SKM-1 (cell line): ENCODE measurements around the gene FANCI.
A peak's percentile ranks its signal among the peaks of the same experiment; 100 is the strongest.

Experiments
- DNase-seq: peaks from one replicate; lab custom pipeline; 2025; ENCODE audit not compliant: unreplicated experiment; lab: John Stamatoyannopoulos, UW

FANCI gene

DNA sequence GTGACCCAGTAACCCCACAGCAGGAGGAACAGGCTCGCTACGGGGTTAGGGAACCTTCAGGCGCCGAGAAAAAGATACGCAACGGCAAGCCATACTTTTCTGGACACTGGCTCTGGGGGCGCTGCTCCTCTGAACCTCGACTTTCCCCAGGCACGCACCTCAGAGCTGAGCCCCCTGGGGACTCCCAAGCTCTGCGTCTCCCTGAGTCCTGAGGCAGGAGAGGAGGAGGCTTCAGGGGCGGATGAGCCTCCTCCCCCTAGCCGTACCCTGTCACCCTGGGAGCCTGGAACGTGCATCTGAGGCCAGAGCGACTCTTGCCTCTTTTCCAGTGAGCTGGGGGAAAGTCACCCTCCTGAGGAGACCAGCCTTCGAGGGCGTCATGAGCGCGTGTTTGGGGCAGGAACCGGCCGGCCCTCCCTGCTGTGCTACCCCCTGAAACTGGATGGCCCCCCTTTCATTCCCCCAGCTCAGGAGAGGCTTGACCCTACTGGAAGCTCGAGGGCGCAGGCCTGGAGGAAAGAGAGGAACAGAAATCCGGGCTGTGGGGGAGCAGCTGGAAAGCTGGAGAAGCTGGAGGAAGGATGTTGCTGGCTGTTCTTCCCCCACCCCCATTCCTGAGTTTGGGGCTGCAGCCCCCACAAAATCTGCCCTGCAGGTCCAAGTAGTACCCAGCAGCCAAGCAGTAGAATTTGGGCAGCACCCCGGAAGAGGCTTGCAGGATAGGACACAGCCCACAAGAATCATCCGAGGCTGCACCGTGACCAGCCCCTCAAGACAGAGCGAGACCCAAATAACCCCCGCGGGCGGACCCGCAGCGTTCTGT is 115.9 kb downstream of the FANCI start:
- DNase-seq = no peak

DNA sequence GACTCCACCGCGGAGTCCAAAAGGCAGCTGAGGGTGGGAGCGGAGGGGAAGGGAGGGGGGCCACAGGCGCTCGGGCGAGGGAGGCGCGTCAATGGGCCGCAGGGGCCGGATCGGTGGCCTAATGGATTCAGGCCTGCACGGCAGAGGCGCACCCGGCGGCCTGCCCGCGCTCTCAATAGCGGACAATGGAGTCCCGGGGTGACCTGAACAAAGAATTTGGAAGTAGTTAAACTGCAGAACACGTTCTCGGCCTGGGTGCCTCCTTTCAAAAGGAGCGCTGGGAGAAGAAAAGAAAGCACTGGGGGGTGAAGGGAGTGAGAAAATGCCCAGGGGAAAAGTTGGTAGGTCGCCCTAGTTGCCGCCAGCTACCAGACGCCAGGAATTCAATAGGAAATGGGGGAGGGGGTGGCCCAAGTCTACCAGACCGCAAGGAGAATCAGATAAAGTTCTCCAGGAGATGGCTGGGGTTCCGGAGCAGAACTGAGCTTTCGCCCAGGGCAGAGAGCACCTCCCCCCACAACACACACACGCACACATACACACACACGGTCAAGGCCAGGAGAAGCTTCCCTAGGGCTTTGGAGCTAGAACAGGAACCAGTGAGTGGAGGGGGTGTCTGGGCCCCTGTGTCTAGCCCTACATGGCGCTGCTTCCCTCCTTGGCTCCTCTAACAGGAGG is 116.7 kb downstream of the FANCI start:
- no peak for DNase-seq

DNA sequence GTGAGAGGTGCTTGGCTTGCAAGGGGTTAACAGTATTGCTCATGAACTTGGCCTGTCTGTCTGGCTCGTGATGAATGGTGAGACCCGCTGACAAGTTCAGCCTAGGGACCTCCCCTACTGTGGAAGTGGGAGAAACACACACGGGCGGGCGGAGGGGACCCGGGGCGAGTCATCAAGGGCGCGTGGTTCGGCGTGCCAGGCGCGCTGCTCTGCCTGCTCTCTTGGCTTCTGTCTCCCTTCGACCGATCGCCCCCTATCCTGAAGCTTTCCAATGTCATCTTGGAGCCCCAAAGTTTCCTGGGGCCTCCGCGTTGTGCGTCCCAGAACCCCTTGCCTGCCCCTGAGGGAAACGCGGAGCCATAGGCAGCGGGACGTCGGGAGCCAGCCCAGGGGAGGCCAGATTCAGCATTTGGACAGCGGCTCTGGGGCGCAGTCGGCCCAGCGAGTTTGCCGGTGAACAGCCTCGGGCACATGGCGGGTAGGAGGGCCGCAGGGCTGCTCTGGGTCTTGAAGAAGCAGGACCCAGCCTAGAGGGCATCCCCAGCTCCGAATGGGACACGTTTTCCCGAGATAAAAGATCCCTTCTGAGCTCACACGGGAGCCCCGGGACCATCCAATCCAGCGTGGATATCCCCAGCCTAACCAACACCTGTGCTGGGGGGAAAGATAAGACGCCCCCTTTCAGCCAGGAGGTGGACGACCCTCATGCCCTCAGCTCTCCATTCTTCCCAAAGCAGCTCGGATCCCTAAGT is 117.8 kb downstream of the FANCI start:
- peak; percentile 17 for DNase-seq

DNA sequence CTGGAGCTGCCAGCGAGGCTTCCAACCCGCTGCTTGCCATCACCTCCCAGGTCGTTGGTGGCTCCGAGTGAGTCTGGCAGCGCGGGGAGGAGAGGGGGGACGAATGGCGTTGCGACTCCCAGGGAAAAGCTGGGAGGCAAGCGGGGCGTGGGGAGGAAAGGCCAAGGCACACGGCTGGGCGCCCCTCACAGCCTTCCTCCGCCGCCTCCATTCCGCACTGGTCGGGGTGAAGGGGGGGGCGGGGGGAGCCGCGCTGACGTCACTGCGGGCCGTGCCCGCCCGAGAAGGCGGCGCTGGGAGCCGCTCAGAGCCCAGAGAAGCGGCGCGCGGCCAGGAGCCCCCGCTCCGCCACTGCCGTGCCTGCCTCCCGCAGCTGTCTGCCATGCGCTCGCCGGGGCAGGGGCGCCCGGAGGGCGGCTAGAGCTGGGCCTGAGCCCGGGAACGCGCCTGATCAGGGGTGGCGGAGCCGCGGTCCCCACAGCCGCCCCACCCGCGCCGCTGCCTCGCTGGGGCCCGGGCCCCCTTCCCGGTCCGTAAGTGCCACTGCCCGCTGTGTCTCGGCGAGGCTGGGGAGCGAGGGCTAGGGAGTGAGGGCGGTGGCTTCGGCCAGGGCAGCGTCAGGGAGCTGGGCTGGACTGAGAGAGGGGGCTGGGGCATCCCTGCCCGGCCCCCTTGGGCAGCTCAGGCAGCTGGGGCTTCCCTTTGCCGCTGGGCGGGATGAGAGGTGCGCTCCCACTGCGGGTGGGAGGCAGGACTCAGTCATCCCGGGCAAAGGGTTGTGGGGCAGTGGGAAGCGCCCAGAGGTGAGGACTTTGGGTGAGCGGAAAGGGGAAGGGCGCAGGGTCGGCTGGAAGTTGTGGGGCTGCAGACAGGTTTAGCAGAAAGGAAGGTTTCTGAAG is 118.7 kb downstream of the FANCI start:
- no peak for DNase-seq

DNA sequence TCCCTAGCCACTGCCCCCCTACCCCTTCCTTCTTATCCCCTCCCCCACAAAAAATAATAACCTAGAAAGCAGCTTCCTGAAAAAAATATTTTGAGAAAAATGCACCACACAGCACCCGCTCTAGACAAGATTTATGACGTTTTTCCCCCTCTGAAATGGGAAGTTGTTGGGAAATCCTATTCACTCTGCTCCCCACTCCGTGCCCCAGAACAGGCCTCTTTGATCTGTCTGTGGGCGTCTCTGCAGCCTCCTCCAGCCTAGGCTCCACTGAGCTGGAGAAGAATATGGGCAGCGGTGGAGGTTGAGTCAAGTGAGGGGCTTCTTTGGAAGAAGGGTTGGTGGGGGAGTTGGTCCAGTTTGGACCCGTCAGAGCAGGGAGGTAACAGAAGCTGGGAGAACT is 119.4 kb downstream of the FANCI start:
- DNase-seq = peak; percentile 28

DNA sequence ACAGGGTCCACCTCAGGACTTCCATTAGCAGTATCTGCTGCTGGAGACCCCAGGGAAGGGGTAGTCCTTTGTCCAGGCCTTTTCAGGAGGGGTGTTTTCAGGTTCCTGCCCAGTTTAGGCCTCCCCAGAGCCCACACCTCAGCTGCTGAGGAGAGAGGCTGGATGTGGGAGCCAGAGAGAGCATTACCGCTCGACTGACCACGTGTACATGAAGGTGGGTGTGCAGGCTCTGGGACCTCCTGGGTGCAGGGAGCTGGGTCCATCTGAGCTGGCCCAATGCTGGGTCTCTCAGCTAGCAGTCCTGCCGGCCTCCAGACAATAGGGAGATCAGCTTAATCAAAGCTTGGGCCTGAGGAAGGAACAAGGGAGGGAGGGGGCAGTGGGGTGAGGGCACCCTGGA is 120.0 kb downstream of the FANCI start:
- DNase-seq = no peak

DNA sequence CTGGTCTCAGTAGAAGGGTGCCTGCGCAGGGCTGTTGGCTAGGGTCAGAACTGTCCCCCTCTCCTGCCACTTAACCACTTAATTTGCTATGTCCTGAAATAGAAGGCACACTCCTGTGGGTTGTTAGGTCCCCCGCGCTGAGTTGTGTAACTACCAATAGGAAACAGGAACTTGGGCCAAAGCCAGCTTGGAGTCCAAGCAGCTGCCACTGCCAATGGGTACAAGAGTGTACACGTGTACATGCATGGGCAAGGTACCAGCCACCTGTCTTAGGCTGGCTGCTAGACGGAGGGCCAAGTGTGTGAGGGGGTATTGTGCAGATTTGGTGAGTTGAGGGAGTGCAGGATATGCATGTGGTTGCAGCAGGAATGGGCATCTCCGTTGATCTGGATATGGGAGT is 120.6 kb downstream of the FANCI start:
- peak; percentile 68 for DNase-seq

DNA sequence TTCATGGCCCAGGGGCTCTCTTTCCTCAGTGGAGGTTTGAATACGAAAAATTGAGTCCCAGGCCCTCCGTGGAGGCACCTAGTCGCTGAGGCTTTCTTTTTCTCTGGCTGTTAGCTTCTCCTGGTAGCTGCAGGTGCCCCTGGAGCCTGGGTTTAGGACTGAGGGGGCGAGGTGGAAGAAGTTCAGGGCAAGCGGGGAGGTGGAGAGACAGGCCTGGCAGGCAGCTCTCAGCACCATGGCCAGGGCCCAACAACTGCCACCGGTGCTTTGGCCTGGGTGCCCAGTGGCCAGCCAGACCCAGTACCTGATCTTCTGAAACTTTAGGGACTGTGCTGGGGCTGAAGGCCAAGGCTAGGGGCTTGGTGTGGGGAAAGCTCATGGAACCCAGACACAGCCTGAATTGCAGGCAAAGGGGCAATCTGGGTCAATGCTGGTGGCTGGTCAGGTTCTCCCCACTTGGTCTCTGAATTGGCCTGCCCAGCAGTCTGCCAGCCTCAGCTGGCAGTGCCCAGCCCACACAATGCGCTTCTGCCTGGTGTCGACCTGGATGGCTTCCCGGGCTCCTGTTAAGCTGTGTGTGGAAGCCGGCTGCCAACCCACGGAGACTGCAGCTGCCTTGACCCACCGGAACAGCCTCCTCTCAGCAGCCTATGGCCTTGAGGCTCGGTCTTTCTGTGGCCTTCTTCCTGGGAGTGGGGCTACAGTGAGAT is 121.1 kb downstream of the FANCI start:
- no peak for DNase-seq

DNA sequence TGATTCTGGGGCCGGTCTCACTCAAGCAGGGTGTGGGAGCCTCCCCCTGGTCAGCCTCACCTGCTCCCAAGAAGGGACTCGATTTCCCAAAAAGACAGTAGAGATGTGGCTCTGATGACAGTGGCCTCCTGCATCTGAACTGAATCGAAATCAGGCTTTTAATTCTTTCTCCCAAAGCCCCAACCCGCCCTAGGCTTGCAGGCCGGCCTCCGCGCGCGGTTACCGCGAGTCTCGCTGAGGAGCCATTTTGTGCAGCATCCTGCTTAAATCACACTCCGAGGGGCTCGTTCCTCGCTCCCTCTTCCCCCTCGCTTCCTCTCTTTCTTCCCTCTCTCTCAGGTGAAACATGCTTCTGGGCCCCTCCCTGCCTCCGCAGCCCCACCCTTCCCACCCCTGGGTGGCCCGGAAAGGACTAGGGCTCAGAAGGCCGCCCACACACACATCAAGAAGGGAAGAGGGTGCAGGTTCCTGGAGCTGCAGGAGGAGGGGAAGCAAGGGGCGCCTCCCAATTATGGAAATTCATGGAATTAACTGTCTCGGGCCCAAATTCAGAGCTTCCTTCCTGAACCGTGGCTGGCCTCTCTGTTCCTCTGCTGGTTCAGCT is 121.8 kb downstream of the FANCI start:
- DNase-seq = no peak
